AG04450 (cell line): Measurements from ENCODE around the gene TUBA4B. TPM values are rescaled to one million over a fixed set of nuclear protein-coding genes. Genes with fewer than 3 reads are reported as not detected.
"Not testable (repeated sequence)": the region's sequence is repeated elsewhere in the genome, so short reads cannot be mapped to it uniquely, and the experiment has no call there.

Source experiments
- CTCF ChIA-PET: fragments of 300-600, 350-600 bp; formaldehyde crosslinking; extraction: SDS; loops from one replicate; lab custom pipeline; 2022; ENCODE audit warnings: antibody characterized with exemption, inconsistent platforms; lab: Charles Lee
- POLR2A ChIA-PET: fragments of 350-600 bp; formaldehyde crosslinking; extraction: SDS; loops from one replicate; lab custom pipeline; 2021; ENCODE audit warnings: antibody characterized with exemption, inconsistent platforms; lab: Yijun Ruan, JAX
- DNase-seq: peaks from one replicate; pipeline ENCODE4 v3.0.0-alpha.2; 2011; ENCODE audit warnings: low read depth, low spot score
- H3K27ac ChIP-seq: one replicate; pipeline ENCODE4 v1.5.1; 2012; ENCODE audit warnings: low read depth, low read length, control low read depth
- H3K27me3 ChIP-seq: one replicate; pipeline ENCODE4 v1.6.0; 2012; ENCODE audit warnings: low read length; ENCODE audit not compliant: control insufficient read depth, insufficient read depth
- H3K4me3 ChIP-seq: 2 replicates; pipeline ENCODE4 v1.5.1; 2011; ENCODE audit warnings: mild to moderate bottlenecking, low read depth, low read length, control low read depth
- H3K9me3 ChIP-seq: 2 replicates; pipeline ENCODE4 v1.5.1; 2012; ENCODE audit warnings: low read length; ENCODE audit not compliant: control insufficient read depth, insufficient read depth
- CTCF ChIP-seq: IDR thresholded peaks from 2 replicates; pipeline ENCODE4 v1.5.1; 2011; ENCODE audit warnings: low read depth, low read length, control low read depth, inconsistent platforms
- polyA plus RNA-seq: library from polyadenylated mRNA; depleted of rRNA; stranded (reverse); fragments of >200 nt; gene quantifications from 2 replicates; pipeline ENCODE4 v1.2.3, GENCODE V29; 2011

Gene TUBA4B
- polyA plus RNA-seq, 1 experiment = not detected

GRCh38 chr2:219285894-219286425 is 32.9 kb downstream of the TUBA4B start:
- no peaks in the 10 kb centered on the region for H3K9me3 ChIP-seq
- no peak overlapping the region for H3K4me3 ChIP-seq
- peak overlapping the region; percentile 31 for H3K27ac ChIP-seq
- CTCF ChIA-PET = interaction anchor here (0.8 to 2.8 kb wide), 2 partner anchors 9 to 74 kb away, joined by 10 to 19 read pairs; no protein-coding TSS in a partner anchor
- no peaks in the 10 kb centered on the region for H3K27me3 ChIP-seq
- TF ChIP-seq CTCF = no peak
- peak; percentile 29 for DNase-seq
- POLR2A ChIA-PET = interaction anchor here (0.6 to 1.5 kb wide), 6 partner anchors 8 to 91 kb away, joined by 3 to 8 read pairs (median 4); partner anchors contain the start of genes GLB1L and STK16

- Histone ChIP-seq H3K4me3 (no peak overlapping the region), H3K9me3 (no peaks in the 10 kb centered on the region), H3K27me3 (no peaks in the 10 kb centered on the region), H3K27ac (peak overlapping the region; percentile 31)
- ChIA-PET POLR2A (interaction anchor here (0.6 to 1.5 kb wide), 6 partner anchors 8 to 90 kb away, joined by 3 to 8 read pairs (median 4); partner anchors contain the start of genes GLB1L and STK16), CTCF (interaction anchor here (0.8 to 2.8 kb wide), 2 partner anchors 9 to 75 kb away, joined by 10 to 19 read pairs; no protein-coding TSS in a partner anchor)
- no peak for TF ChIP-seq CTCF
- no peak for DNase-seq
Observed at GRCh38 chr2:219286436-219287115, 33.5 kb downstream of the TUBA4B start.

GRCh38 chr2:219287116-219287440 is 34.0 kb downstream of the TUBA4B start:
- H3K4me3 ChIP-seq, H3K27ac ChIP-seq, H3K9me3 ChIP-seq, H3K27me3 ChIP-seq, DNase-seq: not testable (repeated sequence)
- ChIA-PET CTCF (interaction anchor here (2.8 kb wide), 1 partner anchor 8 kb away, joined by 19 read pairs; no protein-coding TSS in a partner anchor), POLR2A (interaction anchor here (1.4 to 1.5 kb wide), 2 partner anchors 37 to 42 kb away, joined by 4 to 5 read pairs; partner anchors contain the start of genes GLB1L and STK16)

- TF ChIP-seq CTCF = no peak
- Histone ChIP-seq H3K27ac (no peak overlapping the region), H3K4me3 (no peak overlapping the region), H3K9me3 (no peaks in the 10 kb centered on the region), H3K27me3 (no peaks in the 10 kb centered on the region)
- DNase-seq = no peak
- CTCF ChIA-PET = no interaction called here
- POLR2A ChIA-PET = no interaction called here
Observed at GRCh38 chr2:219287580-219288265, 34.7 kb downstream of the TUBA4B start.

- no peaks in the 10 kb centered on the region for H3K27me3 ChIP-seq
- no peak for DNase-seq
- H3K27ac ChIP-seq = peak overlapping the region; percentile 89
- no peak for TF ChIP-seq CTCF
- ChIA-PET POLR2A (interaction anchor here (2.5 kb wide), 1 partner anchor 10 kb away, joined by 8 read pairs; the partner anchor contains the start of gene DNAJB2), CTCF (interaction anchor here (1.6 kb wide), 1 partner anchor 130 kb away, joined by 3 read pairs; no protein-coding TSS in a partner anchor)
- no peaks in the 10 kb centered on the region for H3K9me3 ChIP-seq
- H3K4me3 ChIP-seq = no peak overlapping the region
Observed at GRCh38 chr2:219289195-219289536, 36.1 kb downstream of the TUBA4B start.
